Progenitor cell of endocrine pancreas (in vitro differentiated cells): Measurements from ENCODE around the gene OR1J2. TPM values are rescaled to one million over a fixed set of nuclear protein-coding genes. Genes with fewer than 3 reads are reported as not detected.
"Not testable (repeated sequence)": the region's sequence is repeated elsewhere in the genome, so short reads cannot be mapped to it uniquely, and the experiment has no call there.

Experiments used
- DNase-seq: peaks from one replicate; pipeline ENCODE4 v3.0.0; 2021; ENCODE audit warnings: low spot score; ENCODE audit not compliant: unreplicated experiment
- H3K27ac Mint-ChIP-seq: 2 replicates; pipeline ENCODE4 v1.8.0; 2021; ENCODE audit warnings: mild to moderate bottlenecking, moderate library complexity, mixed read lengths
- H3K27me3 Mint-ChIP-seq: 2 replicates; pipeline ENCODE4 v1.8.0; 2021; ENCODE audit warnings: mixed read lengths
- H3K36me3 Mint-ChIP-seq: 2 replicates; pipeline ENCODE4 v1.8.0; 2022; ENCODE audit warnings: mixed read lengths; ENCODE audit not compliant: insufficient read depth
- H3K4me1 Mint-ChIP-seq: 2 replicates; pipeline ENCODE4 v1.8.0; 2021; ENCODE audit warnings: low read depth, mixed read lengths
- H3K4me3 Mint-ChIP-seq: 2 replicates; pipeline ENCODE4 v1.8.0; 2021; ENCODE audit warnings: low read depth, mild to moderate bottlenecking, moderate library complexity, mixed read lengths
- H3K9me3 Mint-ChIP-seq: 2 replicates; pipeline ENCODE4 v1.8.0; 2021; ENCODE audit warnings: low read depth, mixed read lengths
- CTCF ChIP-seq: fragments of 200-600 bp; sonication (generic); IDR thresholded peaks from one replicate; pipeline ENCODE4 v1.5.0; 2021; ENCODE audit warnings: antibody characterized with exemption, mild to moderate bottlenecking; ENCODE audit not compliant: unreplicated experiment
- total RNA-seq: library from RNA; stranded (reverse); gene quantifications from 2 replicates; pipeline ENCODE4 v1.2.1, GENCODE V29; 2021

Gene OR1J2
- total RNA-seq, 1 donor from 2014 or later = not detected

- TF ChIP-seq CTCF = no peak
- Mint-ChIP-seq H3K27ac (no peak overlapping the region), H3K4me1 (peaks cover 2% of the 10 kb centered on the region), H3K9me3 (peaks cover 31% of the 10 kb centered on the region), H3K36me3 (no peaks in the 10 kb centered on the region), H3K4me3 (no peak overlapping the region), H3K27me3 (peaks cover 8% of the 10 kb centered on the region)
- DNase-seq = no peak
Observed at GRCh38 chr9:122526602-122527001, 16.0 kb downstream of the OR1J2 start.

DNA sequence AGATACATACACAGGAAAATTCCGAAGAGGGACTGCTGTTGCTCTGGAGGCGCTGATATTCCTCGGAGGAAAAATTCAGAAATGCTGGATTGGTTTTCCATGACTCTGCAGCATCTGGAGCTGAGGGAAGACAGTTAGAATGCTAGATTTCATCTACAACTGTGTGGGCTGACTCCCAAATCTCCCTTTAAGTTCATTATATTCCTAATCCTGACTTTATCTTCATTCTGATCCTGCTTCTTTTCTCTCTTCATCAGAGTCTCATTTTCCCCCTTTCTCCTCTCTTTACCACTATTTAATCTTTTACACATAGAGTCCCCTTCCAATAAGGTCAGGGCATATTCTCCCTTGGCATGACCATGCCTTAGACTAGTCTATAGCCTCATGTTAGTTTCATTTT, 16.6 kb downstream of the OR1J2 start, which contains the start of gene OR1N1:
TSS of gene OR1N1 (minus strand) at position 101 of the 400 bp plus-strand sequence. CDS start at position 101, 0 bp downstream.
- H3K4me3 Mint-ChIP-seq = no peak within 1 kb of the TSS
- TF ChIP-seq CTCF = no peak
- peaks cover 31% of the 10 kb centered on the region for H3K9me3 Mint-ChIP-seq
- H3K4me1 Mint-ChIP-seq = peaks cover 2% of the 10 kb centered on the region
- H3K27ac Mint-ChIP-seq = no peak within 1 kb of the TSS
- H3K27me3 Mint-ChIP-seq = peaks cover 8% of the 10 kb centered on the region
- no peaks in the 10 kb centered on the region for H3K36me3 Mint-ChIP-seq
- no peak for DNase-seq

DNA sequence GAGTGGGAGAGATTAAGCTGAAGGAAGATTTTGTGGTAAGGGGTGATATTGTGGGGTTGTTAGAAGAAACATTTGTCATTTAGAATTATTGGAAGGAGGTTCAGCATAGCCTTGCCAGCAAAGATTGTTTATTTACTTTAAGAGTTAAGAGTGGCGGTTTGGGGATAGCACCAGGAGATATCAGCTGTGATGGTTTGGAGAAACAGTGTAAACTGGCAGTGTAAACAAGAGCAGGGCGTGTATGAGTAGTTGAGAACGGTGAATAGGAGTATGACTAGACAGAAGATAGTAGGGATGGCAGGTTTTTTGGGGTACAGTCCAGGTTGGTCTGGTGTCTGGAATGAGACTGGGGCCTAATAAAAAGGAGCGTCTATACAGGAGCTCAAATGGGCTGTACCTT, 20.6 kb downstream of the OR1J2 start:
- not testable (repeated sequence) for H3K4me3 Mint-ChIP-seq, H3K36me3 Mint-ChIP-seq, H3K27ac Mint-ChIP-seq, H3K4me1 Mint-ChIP-seq, DNase-seq, H3K27me3 Mint-ChIP-seq
- peaks cover 54% of the 10 kb centered on the region for H3K9me3 Mint-ChIP-seq

GRCh38 chr9:122536134-122536533, 25.5 kb downstream of the OR1J2 start:
- H3K36me3 Mint-ChIP-seq = no peaks in the 10 kb centered on the region
- TF ChIP-seq CTCF = no peak

DNA sequence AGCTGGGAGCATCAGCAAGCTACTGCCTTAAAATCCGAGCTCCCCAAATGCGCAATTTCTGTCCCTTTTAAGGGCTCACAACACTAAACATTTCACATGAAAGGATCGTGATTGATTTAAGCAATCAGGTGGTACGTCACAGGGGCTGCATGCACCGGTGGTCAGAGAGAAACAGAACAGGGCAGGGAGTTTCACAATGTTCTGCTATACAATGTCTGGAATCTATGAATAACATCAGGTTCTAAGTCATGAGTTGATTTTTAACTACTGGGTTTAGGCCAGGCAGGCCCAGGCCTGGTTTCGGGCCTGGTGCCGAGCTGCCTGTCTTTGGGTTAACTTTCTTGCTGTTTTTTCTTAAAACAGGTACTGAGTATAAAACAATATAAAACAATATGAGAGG, 26.5 kb downstream of the OR1J2 start:
- H3K27me3 Mint-ChIP-seq, DNase-seq, H3K36me3 Mint-ChIP-seq, H3K4me1 Mint-ChIP-seq, H3K4me3 Mint-ChIP-seq, H3K27ac Mint-ChIP-seq: not testable (repeated sequence)
- peaks cover 50% of the 10 kb centered on the region for H3K9me3 Mint-ChIP-seq

More at GRCh38 chr9:122536134-122536533, 25.5 kb downstream of the OR1J2 start:
- no peak overlapping the region for H3K4me3 Mint-ChIP-seq
- no peak overlapping the region for H3K27ac Mint-ChIP-seq
- DNase-seq = no peak
- H3K9me3 Mint-ChIP-seq = peaks cover 52% of the 10 kb centered on the region
- no peaks in the 10 kb centered on the region for H3K27me3 Mint-ChIP-seq
- H3K4me1 Mint-ChIP-seq = peaks cover 1% of the 10 kb centered on the region

DNA sequence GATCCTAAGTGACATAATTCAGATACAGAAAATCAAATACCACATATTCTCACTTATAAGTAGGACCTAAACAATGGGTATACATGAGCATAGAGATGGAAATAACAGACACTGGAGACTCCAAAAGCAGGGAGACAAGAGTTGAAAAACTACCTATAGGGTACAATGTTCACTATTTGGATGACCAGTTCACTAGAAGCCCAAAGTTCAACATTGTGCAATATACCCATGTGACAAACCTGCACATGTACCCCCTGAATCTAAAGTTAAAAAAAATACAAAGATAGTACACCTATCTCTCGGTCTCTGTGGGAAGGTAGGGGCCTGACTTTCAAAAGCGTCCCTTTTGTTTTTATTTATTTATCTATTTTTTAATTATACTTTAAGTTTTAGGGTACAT, 28.2 kb downstream of the OR1J2 start:
- Mint-ChIP-seq H3K9me3 (peaks cover 41% of the 10 kb centered on the region), H3K27me3 (no peaks in the 10 kb centered on the region), H3K4me3 (no peak overlapping the region)

More for the DNA sequence above, 28.2 kb downstream of the OR1J2 start:
- Mint-ChIP-seq H3K27ac (no peak overlapping the region), H3K4me1 (no peaks in the 10 kb centered on the region), H3K36me3 (no peaks in the 10 kb centered on the region)
- no peak for TF ChIP-seq CTCF
- no peak for DNase-seq
